Fibroblast of skin of left biceps (primary cell): ENCODE data around the gene SPPL3.
"Not testable (repeated sequence)": the region's sequence is repeated elsewhere in the genome, so short reads cannot be mapped to it uniquely, and the experiment has no call there.

Experiments used
- DNase-seq, 2 experiments: peaks; one replicate each; pipeline ENCODE4 v3.0.0-alpha.2; 2013; ENCODE audit warnings: low read depth in 2 of 2

Gene SPPL3

GRCh38 chr12:120817559-120818330, 86.4 kb downstream of the SPPL3 start:
- no peak for DNase-seq

- DNase-seq = no peak
Observed at GRCh38 chr12:120816363-120816762, 87.8 kb downstream of the SPPL3 start.

- no peak for DNase-seq
Observed at GRCh38 chr12:120814903-120815429, 89.2 kb downstream of the SPPL3 start.

- no peak for DNase-seq
Observed at GRCh38 chr12:120814203-120814902, 89.8 kb downstream of the SPPL3 start.

GRCh38 chr12:120813588-120814153, 90.5 kb downstream of the SPPL3 start:
- DNase-seq = no peak

- DNase-seq = no peak
Observed at GRCh38 chr12:120810021-120810420, 94.1 kb downstream of the SPPL3 start.

GRCh38 chr12:120804428-120804827, 99.7 kb downstream of the SPPL3 start:
- no peak for DNase-seq

- DNase-seq = no peak
Observed at GRCh38 chr12:120801146-120801545, 103.0 kb downstream of the SPPL3 start.

- no peak for DNase-seq
Observed at GRCh38 chr12:120800665-120801064, 103.5 kb downstream of the SPPL3 start.

- no peak for DNase-seq
Observed at GRCh38 chr12:120799243-120800045, 104.7 kb downstream of the SPPL3 start.

GRCh38 chr12:120798696-120799095, 105.5 kb downstream of the SPPL3 start:
- no peak for DNase-seq

- no peak for DNase-seq
Observed at GRCh38 chr12:120797677-120798642, 106.2 kb downstream of the SPPL3 start.

- DNase-seq = no peak
Observed at GRCh38 chr12:120795441-120796178, 108.5 kb downstream of the SPPL3 start.

GRCh38 chr12:120793357-120793756, 110.8 kb downstream of the SPPL3 start:
- no peak for DNase-seq

- DNase-seq = not testable (repeated sequence)
Observed at GRCh38 chr12:120792456-120792855, 111.7 kb downstream of the SPPL3 start.

GRCh38 chr12:120791669-120792176, 112.4 kb downstream of the SPPL3 start:
- no peak for DNase-seq

GRCh38 chr12:120790114-120790513, 114.0 kb downstream of the SPPL3 start:
- no peak for DNase-seq

GRCh38 chr12:120787889-120788288, 116.3 kb downstream of the SPPL3 start:
- DNase-seq = no peak

GRCh38 chr12:120784804-120785203, 119.4 kb downstream of the SPPL3 start:
- DNase-seq = no peak

GRCh38 chr12:120783197-120783596, 121.0 kb downstream of the SPPL3 start:
- DNase-seq = peak; percentile 8 to 13
